Measurements from ENCODE around the gene SOX13.
"Not testable (repeated sequence)": the region's sequence is repeated elsewhere in the genome, so short reads cannot be mapped to it uniquely, and the experiment has no call there.

The SOX13 gene

GRCh38 chr1:204072931-204073836, at the start of gene SOX13:
TSS of gene SOX13 (plus strand) at chr1:204073115. CDS start at chr1:204112916, 39,801 bp downstream.
- in situ Hi-C loops (cut with MboI; ENCODE audit: low sequenced_read_pairs) = no loop called here

GRCh38 chr1:204025917-204026707, 46.8 kb upstream of the SOX13 start:
- in situ Hi-C loops (cut with MboI; ENCODE audit: low sequenced_read_pairs) = no loop called here

- in situ Hi-C loops (cut with MboI; ENCODE audit: low sequenced_read_pairs) = no loop called here
Measured at GRCh38 chr1:204027446-204027845, 45.5 kb upstream of the SOX13 start.

GRCh38 chr1:204029016-204029415, 43.9 kb upstream of the SOX13 start:
- in situ Hi-C loops (cut with MboI; ENCODE audit: low sequenced_read_pairs) = no loop called here

- in situ Hi-C loops (cut with MboI; ENCODE audit: low sequenced_read_pairs) = no loop called here
Measured at GRCh38 chr1:204031098-204031710, 41.7 kb upstream of the SOX13 start.

GRCh38 chr1:204032642-204033235, 40.2 kb upstream of the SOX13 start:
- in situ Hi-C loops (cut with MboI; ENCODE audit: low sequenced_read_pairs) = no loop called here

- in situ Hi-C loops (cut with MboI; ENCODE audit: low sequenced_read_pairs) = no loop called here
Measured at GRCh38 chr1:204033306-204033705, 39.6 kb upstream of the SOX13 start.

GRCh38 chr1:204036882-204037655, 35.8 kb upstream of the SOX13 start:
- in situ Hi-C loops (cut with MboI; ENCODE audit: low sequenced_read_pairs) = no loop called here

- in situ Hi-C loops (cut with MboI; ENCODE audit: low sequenced_read_pairs) = no loop called here
Measured at GRCh38 chr1:204041232-204041767, 31.6 kb upstream of the SOX13 start.

GRCh38 chr1:204041803-204042505, 31.0 kb upstream of the SOX13 start:
- in situ Hi-C loops (cut with MboI; ENCODE audit: low sequenced_read_pairs) = no loop called here

- in situ Hi-C loops (cut with MboI; ENCODE audit: low sequenced_read_pairs) = no loop called here
Measured at GRCh38 chr1:204042516-204042915, 30.4 kb upstream of the SOX13 start.

- in situ Hi-C loops (cut with MboI; ENCODE audit: low sequenced_read_pairs) = no loop called here
Measured at GRCh38 chr1:204043680-204044079, 29.2 kb upstream of the SOX13 start.

- in situ Hi-C loops (cut with MboI; ENCODE audit: low sequenced_read_pairs) = no loop called here
Measured at GRCh38 chr1:204044448-204044847, 28.5 kb upstream of the SOX13 start.

- in situ Hi-C loops (cut with MboI; ENCODE audit: low sequenced_read_pairs) = no loop called here
Measured at GRCh38 chr1:204045430-204045829, 27.5 kb upstream of the SOX13 start.

GRCh38 chr1:204046346-204046745, 26.6 kb upstream of the SOX13 start:
- in situ Hi-C loops (cut with MboI; ENCODE audit: low sequenced_read_pairs) = no loop called here

GRCh38 chr1:204048796-204049195, 24.1 kb upstream of the SOX13 start:
- in situ Hi-C loops (cut with MboI; ENCODE audit: low sequenced_read_pairs) = not testable (repeated sequence)

- in situ Hi-C loops (cut with MboI; ENCODE audit: low sequenced_read_pairs) = no loop called here
Measured at GRCh38 chr1:204051258-204051657, 21.7 kb upstream of the SOX13 start.

GRCh38 chr1:204051718-204052117, 21.2 kb upstream of the SOX13 start:
- in situ Hi-C loops (cut with MboI; ENCODE audit: low sequenced_read_pairs) = no loop called here

- in situ Hi-C loops (cut with MboI; ENCODE audit: low sequenced_read_pairs) = no loop called here
Measured at GRCh38 chr1:204053893-204054292, 19.0 kb upstream of the SOX13 start.
